Lung (tissue), 12 donors: Measurements from ENCODE around the gene PDE6A. TPM values are rescaled to one million over a fixed set of nuclear protein-coding genes. Genes with fewer than 3 reads are reported as not detected.

Source experiments
- ATAC-seq: fragments of 200-7000 bp; cut with Tn5 transposase; one replicate; pipeline ENCODE4 v1.9.1; 2020; ENCODE audit warnings: moderate number of reproducible peaks; ENCODE audit not compliant: insufficient read depth, low FRiP score
- DNase-seq, 3 donors: peaks; one replicate each; pipeline ENCODE4 v3.0.0-alpha.2; 2013 to 2017
- H3K27ac ChIP-seq, 2 donors: one replicate each; pipeline ENCODE4 v1.5.1; 2013; ENCODE audit warnings: mild to moderate bottlenecking in 2 of 2, moderate library complexity in 2 of 2, control low read depth in 1 of 2, inconsistent platforms in 1 of 2, low read depth in 1 of 2, low read length in 1 of 2
- H3K27me3 ChIP-seq, 3 donors: one replicate each; pipeline ENCODE4 v1.5.1; 2013; ENCODE audit warnings: low read length in 2 of 3; ENCODE audit not compliant: control insufficient read depth in 3 of 3, insufficient read depth in 3 of 3
- H3K36me3 ChIP-seq, 4 donors: one replicate each; pipeline ENCODE4 v1.5.1; 2013; ENCODE audit warnings: low read length in 4 of 4, mild to moderate bottlenecking in 1 of 4, moderate library complexity in 1 of 4; ENCODE audit not compliant: control insufficient read depth in 4 of 4, insufficient read depth in 4 of 4
- H3K4me1 ChIP-seq, 5 donors: one replicate each; pipeline ENCODE4 v1.5.1; 2013; ENCODE audit warnings: low read length in 5 of 5, mild to moderate bottlenecking in 2 of 5, moderate library complexity in 1 of 5; ENCODE audit not compliant: control insufficient read depth in 5 of 5, insufficient read depth in 5 of 5
- H3K4me3 ChIP-seq: one replicate; pipeline ENCODE4 v1.5.1; 2013; ENCODE audit warnings: mild to moderate bottlenecking, control low read depth, moderate library complexity
- H3K9ac ChIP-seq, 2 donors: one replicate each; pipeline ENCODE4 v1.5.1; 2013; ENCODE audit warnings: low read length in 2 of 2, control low read depth in 1 of 2; ENCODE audit not compliant: insufficient read depth in 1 of 2
- H3K9me3 ChIP-seq, 4 donors: one replicate each; pipeline ENCODE4 v1.5.1; 2013; ENCODE audit warnings: low read length in 3 of 4, mild to moderate bottlenecking in 1 of 4, moderate library complexity in 1 of 4; ENCODE audit not compliant: control insufficient read depth in 4 of 4, insufficient read depth in 3 of 4
- CTCF ChIP-seq: IDR thresholded peaks from 2 replicates; pipeline ENCODE4 v1.5.1; 2012; ENCODE audit warnings: mild to moderate bottlenecking; ENCODE audit errors: control extremely low read depth, extremely low read depth
- WGBS, 2 donors: extraction: QIAGEN DNeasy Blood & Tissue Kit; methylation state at CpG; one replicate each; pipeline ENCODE4 v1.1.7; 2013; 5-methylcytosine and 5-hydroxymethylcytosine counted together
- polyA plus RNA-seq, 2 donors: library from polyadenylated mRNA; stranded (reverse); fragments of 200-250 nt; gene quantifications; one replicate each; pipeline ENCODE4 v1.2.1, GENCODE V29; 2013
- total RNA-seq, 2 donors: library from RNA; depleted of rRNA in 1 of 2; stranded (reverse); fragments of >200 nt in 1 of 2; gene quantifications; one replicate each; pipeline ENCODE4 v1.2.1, GENCODE V29; 2014 to 2021
- donor health status: control.
- donor health status: control.
- donor health status: Bipolar disorder and iron deficiency.
- donor health status: healthy.
- donor health status: DM: yes; HTN: yes; CAD: no.

Gene PDE6A
- total and polyA plus RNA-seq, 4 donors: 0.03 to 0.06 (median 0.06) TPM; not detected in 1

GRCh38 chr5:149828161-149829011 is 116.2 kb downstream of the PDE6A start:
- peak; percentile 93 for TF ChIP-seq CTCF
- H3K27me3 ChIP-seq: no peaks in the 10 kb centered on the region
- H3K4me3 ChIP-seq: no peak overlapping the region
- H3K9ac ChIP-seq: no peak overlapping the region
- H3K4me1 ChIP-seq: peaks cover 0 to 12% (median 3%) of the 10 kb centered on the region in 5 donors
- 41 to 44% methylated on average over 11 of the region's 11 CpGs for WGBS, 2 donors
- H3K27ac ChIP-seq: peak overlapping the region in 1 of 2 donors; percentile 72
- no peaks in the 10 kb centered on the region for H3K36me3 ChIP-seq
- peak; percentile 85 for ATAC-seq
- H3K9me3 ChIP-seq: no peaks in the 10 kb centered on the region
- peak; percentile 88 to 94 (median 93) for DNase-seq

DNA sequence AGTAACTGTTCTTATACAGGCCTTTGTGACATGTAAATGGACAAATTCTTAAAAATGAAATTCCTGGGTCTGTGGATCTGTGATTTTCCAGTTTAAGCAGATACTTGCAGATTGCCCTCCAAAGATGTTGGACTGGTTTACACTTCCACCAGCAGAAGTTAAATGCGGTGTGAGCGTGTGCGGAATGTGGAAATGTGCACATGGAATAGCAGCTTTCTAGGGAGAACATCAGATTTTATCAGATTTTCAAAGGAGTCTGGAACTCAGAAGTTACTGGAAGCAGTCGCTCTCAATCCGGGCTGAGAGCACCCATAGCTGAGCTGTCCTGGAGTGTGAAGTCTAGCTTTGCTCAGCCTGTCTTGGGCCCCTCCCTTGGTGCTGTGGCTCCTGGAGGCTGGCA is 117.0 kb downstream of the PDE6A start:
- Histone ChIP-seq H3K9me3 (no peaks in the 10 kb centered on the region), H3K4me1 (peaks cover 0 to 12% (median 3%) of the 10 kb centered on the region in 5 donors), H3K27me3 (no peaks in the 10 kb centered on the region), H3K4me3 (no peak overlapping the region), H3K9ac (no peak overlapping the region), H3K36me3 (no peaks in the 10 kb centered on the region), H3K27ac (peak overlapping the region in 1 of 2 donors; percentile 72)
- ATAC-seq: no peak
- TF ChIP-seq CTCF: no peak
- DNase-seq: no peak
- 95 to 96% methylated on average over 5 of the region's 5 CpGs for WGBS, 2 donors

- no peak overlapping the region for H3K9ac ChIP-seq
- no peak for ATAC-seq
- TF ChIP-seq CTCF: no peak
- WGBS, 2 donors: 90 to 96% methylated on average over 5 of the region's 5 CpGs
- no peak overlapping the region for H3K4me3 ChIP-seq
- no peaks in the 10 kb centered on the region for H3K27me3 ChIP-seq
- DNase-seq: no peak
- H3K9me3 ChIP-seq: no peaks in the 10 kb centered on the region
- no peaks in the 10 kb centered on the region for H3K36me3 ChIP-seq
- H3K27ac ChIP-seq: peak overlapping the region in 1 of 2 donors; percentile 27
- peaks cover 0 to 16% (median 3%) of the 10 kb centered on the region in 5 donors for H3K4me1 ChIP-seq
Measured at GRCh38 chr5:149827086-149827485, 117.5 kb downstream of the PDE6A start.
